Small intestine (tissue), 7 donors: ENCODE data around the gene AHDC1. TPM values are rescaled to one million over a fixed set of nuclear protein-coding genes. Genes with fewer than 3 reads are reported as not detected.
A peak's percentile ranks its signal among the peaks of the same experiment; 100 is the strongest.
"Not testable (repeated sequence)": the region's sequence is repeated elsewhere in the genome, so short reads cannot be mapped to it uniquely, and the experiment has no call there.

Source experiments
- DNase-seq, 2 donors: peaks; one replicate each; pipeline versions ENCODE4 v3.0.0 to v3.0.0-alpha.2; 2013
- FAIRE-seq: peaks from 2 replicates; lab custom pipeline; 2012; peaks lifted over from hg19 to GRCh38; lab: Jason Lieb, UNC
- H3K27ac ChIP-seq, 3 donors: one replicate each; pipeline ENCODE4 v1.5.1; 2013; ENCODE audit warnings: low read length in 2 of 3, mild to moderate bottlenecking in 2 of 3, control low read depth in 1 of 3, inconsistent platforms in 1 of 3, low read depth in 1 of 3, moderate library complexity in 1 of 3
- H3K27me3 ChIP-seq, 3 donors: one replicate each; pipeline ENCODE4 v1.6.1; 2013; ENCODE audit warnings: low read length in 3 of 3, inconsistent platforms in 1 of 3; ENCODE audit not compliant: control insufficient read depth in 3 of 3, insufficient read depth in 3 of 3
- H3K36me3 ChIP-seq, 3 donors: one replicate each; pipeline ENCODE4 v1.6.1; 2013; ENCODE audit warnings: low read length in 3 of 3, inconsistent platforms in 1 of 3, low read depth in 1 of 3, mild to moderate bottlenecking in 1 of 3, moderate library complexity in 1 of 3; ENCODE audit not compliant: control insufficient read depth in 3 of 3, insufficient read depth in 2 of 3
- H3K4me1 ChIP-seq, 3 donors: one replicate each; pipeline ENCODE4 v1.6.1; 2013; ENCODE audit warnings: low read length in 2 of 3, inconsistent platforms in 1 of 3, low read depth in 1 of 3, mild to moderate bottlenecking in 1 of 3, moderate library complexity in 1 of 3; ENCODE audit not compliant: control insufficient read depth in 3 of 3, insufficient read depth in 2 of 3
- H3K4me3 ChIP-seq, 3 donors: one replicate each; pipeline ENCODE4 v1.5.1; 2013; ENCODE audit warnings: low read length in 3 of 3, control low read depth in 1 of 3, inconsistent platforms in 1 of 3, low read depth in 1 of 3, mild to moderate bottlenecking in 1 of 3, moderate library complexity in 1 of 3
- H3K9me3 ChIP-seq, 2 donors: one replicate each; pipeline ENCODE4 v1.6.1; 2013; ENCODE audit warnings: low read depth in 1 of 2, low read length in 1 of 2; ENCODE audit not compliant: control insufficient read depth in 2 of 2, insufficient read depth in 1 of 2
- WGBS, 3 donors: extraction: QIAGEN DNeasy Blood & Tissue Kit; methylation state at CpG; one replicate each; pipeline ENCODE4 v1.1.7; 2013; 5-methylcytosine and 5-hydroxymethylcytosine counted together
- polyA plus RNA-seq, 4 donors: library from polyadenylated mRNA; stranded (reverse) in 3 of 4; unstranded in 1 of 4; fragments of 200-250 nt in 3 of 4; fragments of 120-200 nt in 1 of 4; gene quantifications; one replicate each; pipeline versions ENCODE4 v1.2.1 to v1.2.3, GENCODE V29; 2013
- donor health status: healthy with polysubstance abuse.
- donor health status: control.
- donor health status: control.
- donor health status: Bipolar disorder and iron deficiency.
- donor health status: healthy.

The AHDC1 gene
- polyA plus RNA-seq, 4 donors, result 3.5 to 17.4 (median 6.9) TPM

- DNase-seq (no peak), FAIRE-seq (no peak)
- Histone ChIP-seq H3K27ac (peak overlapping the region in 1 of 3 donors; percentile 77), H3K27me3 (no peaks in the 10 kb centered on the region), H3K4me1 (peaks cover 0 to 47% (median 7%) of the 10 kb centered on the region in 3 donors), H3K9me3 (no peaks in the 10 kb centered on the region), H3K36me3 (peaks cover 0 to 76% (median 0%) of the 10 kb centered on the region in 3 donors), H3K4me3 (no peak overlapping the region)
- 64 to 71% (median 71%) methylated on average over 9 of the region's 9 CpGs for WGBS, 3 donors
Observed at GRCh38 chr1:27539901-27540861, 63.8 kb downstream of the AHDC1 start.

GRCh38 chr1:27538793-27539192 is 65.2 kb downstream of the AHDC1 start:
- DNase-seq (no peak), FAIRE-seq (no peak)
- H3K9me3 ChIP-seq, result no peaks in the 10 kb centered on the region
- peaks cover 0 to 73% (median 0%) of the 10 kb centered on the region in 3 donors for H3K36me3 ChIP-seq
- H3K4me3 ChIP-seq, result no peak overlapping the region
- H3K27me3 ChIP-seq, result no peaks in the 10 kb centered on the region
- H3K4me1 ChIP-seq, result peaks cover 0 to 41% (median 5%) of the 10 kb centered on the region in 3 donors
- H3K27ac ChIP-seq, result no peak overlapping the region
- 76 to 82% (median 82%) methylated on average over 3 of the region's 3 CpGs for WGBS, 3 donors

- H3K4me1 ChIP-seq, result peaks cover 0 to 39% (median 3%) of the 10 kb centered on the region in 3 donors
- not testable (repeated sequence) for H3K27me3 ChIP-seq, H3K27ac ChIP-seq, H3K9me3 ChIP-seq, DNase-seq, FAIRE-seq, H3K4me3 ChIP-seq
- 93 to 96% (median 95%) methylated on average over 4 of the region's 4 CpGs for whole genome bisulfite sequencing, 3 donors
- H3K36me3 ChIP-seq, result peaks cover 0 to 75% (median 0%) of the 10 kb centered on the region in 3 donors
Observed at GRCh38 chr1:27538305-27538676, 65.7 kb downstream of the AHDC1 start.

DNA sequence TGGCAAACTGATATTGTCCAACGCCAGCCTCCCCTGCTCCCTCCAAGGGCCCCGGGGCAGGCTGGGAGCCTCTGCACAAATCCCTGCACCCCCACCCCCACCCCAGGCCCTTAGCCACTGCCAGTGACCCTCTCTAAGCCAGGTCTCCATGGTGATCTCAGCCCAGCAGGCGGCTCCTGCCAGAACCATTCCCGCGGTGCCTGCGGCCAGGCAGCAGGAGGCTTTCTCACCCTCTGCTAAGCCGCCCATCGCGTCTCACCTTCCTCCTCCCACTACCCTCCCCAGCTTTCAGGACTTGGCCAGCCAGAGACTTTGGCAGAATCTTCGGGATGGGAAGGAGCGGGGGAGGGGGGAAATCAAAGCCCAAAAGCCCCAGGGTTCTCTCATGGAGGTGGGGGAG is 67.2 kb downstream of the AHDC1 start:
- 55 to 68% (median 64%) methylated on average over 9 to 11 of the region's 11 CpGs for WGBS, 3 donors
- H3K36me3 ChIP-seq, result peaks cover 0 to 78% (median 0%) of the 10 kb centered on the region in 3 donors
- H3K27me3 ChIP-seq, result no peaks in the 10 kb centered on the region
- peak overlapping the region in 2 of 3 donors; percentile 15 to 28 for H3K27ac ChIP-seq
- H3K4me1 ChIP-seq, result peaks cover 0 to 26% (median 0%) of the 10 kb centered on the region in 3 donors
- no peaks in the 10 kb centered on the region for H3K9me3 ChIP-seq
- H3K4me3 ChIP-seq, result no peak overlapping the region
- FAIRE-seq, result no peak
- no peak for DNase-seq

- peak overlapping the region in 1 of 3 donors; percentile 18 for H3K27ac ChIP-seq
- WGBS, 3 donors, result 75 to 90% (median 86%) methylated on average over 15 of the region's 15 CpGs
- H3K27me3 ChIP-seq, result no peaks in the 10 kb centered on the region
- peaks cover 0 to 82% (median 0%) of the 10 kb centered on the region in 3 donors for H3K36me3 ChIP-seq
- H3K4me1 ChIP-seq, result peaks cover 0 to 22% (median 0%) of the 10 kb centered on the region in 3 donors
- FAIRE-seq (no peak), DNase-seq (no peak)
- no peak overlapping the region for H3K4me3 ChIP-seq
- no peaks in the 10 kb centered on the region for H3K9me3 ChIP-seq
Observed at GRCh38 chr1:27536010-27536757, 67.8 kb downstream of the AHDC1 start.

GRCh38 chr1:27535386-27535785 is 68.6 kb downstream of the AHDC1 start:
- Histone ChIP-seq H3K4me1 (peaks cover 0 to 16% (median 0%) of the 10 kb centered on the region in 3 donors), H3K4me3 (no peak overlapping the region), H3K27ac (no peak overlapping the region), H3K27me3 (no peaks in the 10 kb centered on the region), H3K36me3 (peaks cover 0 to 82% (median 0%) of the 10 kb centered on the region in 3 donors), H3K9me3 (no peaks in the 10 kb centered on the region)
- no peak for FAIRE-seq
- DNase-seq, result no peak
- 22 to 24% (median 24%) methylated on average over 2 of the region's 2 CpGs for WGBS, 3 donors

GRCh38 chr1:27531959-27532685 is 71.8 kb downstream of the AHDC1 start:
- peaks cover 0 to 70% (median 0%) of the 10 kb centered on the region in 3 donors for H3K36me3 ChIP-seq
- 84 to 94% (median 86%) methylated on average over 14 of the region's 14 CpGs for WGBS, 3 donors
- no peaks in the 10 kb centered on the region for H3K27me3 ChIP-seq
- peaks cover 0 to 34% (median 4%) of the 10 kb centered on the region in 3 donors for H3K4me1 ChIP-seq
- H3K4me3 ChIP-seq, result no peak overlapping the region
- no peak for FAIRE-seq
- no peaks in the 10 kb centered on the region for H3K9me3 ChIP-seq
- no peak overlapping the region for H3K27ac ChIP-seq
- DNase-seq, result no peak
